Astrocyte (in vitro differentiated cells and primary cell): ENCODE results near the gene MORN1. TPM values are rescaled to one million over a fixed set of nuclear protein-coding genes. Genes with fewer than 3 reads are reported as not detected.

Source experiments
- DNase-seq: peaks from one replicate; pipeline ENCODE4 v3.0.0-alpha.2; 2010; ENCODE audit warnings: low read depth
- FAIRE-seq: peaks from 2 replicates; lab custom pipeline; 2011; peaks lifted over from hg19 to GRCh38; lab: Jason Lieb, UNC
- H2AFZ ChIP-seq: 2 replicates; pipeline ENCODE4 v1.6.0; 2012; ENCODE audit warnings: low read depth, low read length, inconsistent platforms
- H3K27ac ChIP-seq: 2 replicates; pipeline ENCODE4 v1.5.1; 2011; ENCODE audit warnings: low read depth, low read length, inconsistent platforms
- H3K27me3 ChIP-seq: 2 replicates; pipeline ENCODE4 v1.6.0; 2011; ENCODE audit warnings: low read length, inconsistent platforms; ENCODE audit not compliant: insufficient read depth
- H3K36me3 ChIP-seq: 2 replicates; pipeline ENCODE4 v1.5.1; 2011; ENCODE audit warnings: low read length, inconsistent platforms; ENCODE audit not compliant: insufficient read depth
- H3K4me1 ChIP-seq: 2 replicates; pipeline ENCODE4 v1.5.1; 2011; ENCODE audit warnings: low read length, inconsistent platforms; ENCODE audit not compliant: insufficient read depth
- H3K4me2 ChIP-seq: 2 replicates; pipeline ENCODE4 v1.6.0; 2012; ENCODE audit warnings: low read length, inconsistent platforms
- H3K4me3 ChIP-seq: 2 replicates; pipeline ENCODE4 v1.5.1; 2011; ENCODE audit warnings: low read depth, mild to moderate bottlenecking, low read length, inconsistent platforms; ENCODE audit not compliant: insufficient read depth
- H3K79me2 ChIP-seq: 2 replicates; pipeline ENCODE4 v1.6.0; 2012; ENCODE audit warnings: mild to moderate bottlenecking, low read length, inconsistent platforms; ENCODE audit not compliant: insufficient read depth
- H3K9ac ChIP-seq: 2 replicates; pipeline ENCODE4 v1.6.0; 2012; ENCODE audit warnings: mild to moderate bottlenecking, low read length, inconsistent platforms
- H3K9me3 ChIP-seq: 2 replicates; pipeline ENCODE4 v1.5.1; 2012; ENCODE audit warnings: low read depth, mild to moderate bottlenecking, low read length, inconsistent platforms; ENCODE audit not compliant: insufficient read depth
- H4K20me1 ChIP-seq: 2 replicates; pipeline ENCODE4 v1.6.0; 2012; ENCODE audit warnings: low read length, inconsistent platforms; ENCODE audit not compliant: insufficient read depth
- H3K27ac Mint-ChIP-seq: one replicate; pipeline ENCODE4 v1.8.0; 2021; ENCODE audit warnings: mild to moderate bottlenecking, mixed read lengths; ENCODE audit not compliant: unreplicated experiment
- H3K27me3 Mint-ChIP-seq: one replicate; pipeline ENCODE4 v1.8.0; 2021; ENCODE audit warnings: low read depth, mixed read lengths; ENCODE audit not compliant: unreplicated experiment
- H3K36me3 Mint-ChIP-seq: one replicate; pipeline ENCODE4 v1.8.0; 2021; ENCODE audit warnings: low read depth, mixed read lengths; ENCODE audit not compliant: unreplicated experiment
- H3K4me1 Mint-ChIP-seq: one replicate; pipeline ENCODE4 v1.8.0; 2021; ENCODE audit warnings: low read depth, mixed read lengths; ENCODE audit not compliant: unreplicated experiment
- H3K4me3 Mint-ChIP-seq: one replicate; pipeline ENCODE4 v1.8.0; 2021; ENCODE audit warnings: mild to moderate bottlenecking, moderate library complexity, mixed read lengths; ENCODE audit not compliant: unreplicated experiment
- H3K9me3 Mint-ChIP-seq: one replicate; pipeline ENCODE4 v1.8.0; 2021; ENCODE audit warnings: mild to moderate bottlenecking, mixed read lengths; ENCODE audit not compliant: unreplicated experiment
- EZH2 ChIP-seq: IDR thresholded peaks from 2 replicates; pipeline ENCODE4 v1.6.1; 2012; ENCODE audit warnings: mild to moderate bottlenecking, low read length, inconsistent platforms; ENCODE audit not compliant: insufficient read depth
- total RNA-seq: library from RNA; stranded (reverse); gene quantifications from 2 replicates; pipeline ENCODE4 v1.2.1, GENCODE V29; 2021
- TF ChIP-seq, protein P1 (sequence below): IDR thresholded peaks from 2 replicates; pipeline ENCODE4 v1.5.1; 2011; ENCODE audit warnings: low read depth, mild to moderate bottlenecking, inconsistent platforms, low read length, moderate library complexity; ENCODE audit not compliant: insufficient read depth

Gene MORN1
- total RNA-seq, 1 donor from 2014 or later, result 9.2 TPM

GRCh38 chr1:2372551-2373490 lies 18.5 kb downstream of the MORN1 start:
- FAIRE-seq, result no peak
- Mint-ChIP-seq H3K27ac (no peak overlapping the region), H3K4me1 (no peaks in the 10 kb centered on the region), H3K4me3 (no peak overlapping the region), H3K27me3 (peaks cover 2% of the 10 kb centered on the region), H3K36me3 (peaks cover 3% of the 10 kb centered on the region), H3K9me3 (no peaks in the 10 kb centered on the region)
- TF ChIP-seq, protein P1, sequence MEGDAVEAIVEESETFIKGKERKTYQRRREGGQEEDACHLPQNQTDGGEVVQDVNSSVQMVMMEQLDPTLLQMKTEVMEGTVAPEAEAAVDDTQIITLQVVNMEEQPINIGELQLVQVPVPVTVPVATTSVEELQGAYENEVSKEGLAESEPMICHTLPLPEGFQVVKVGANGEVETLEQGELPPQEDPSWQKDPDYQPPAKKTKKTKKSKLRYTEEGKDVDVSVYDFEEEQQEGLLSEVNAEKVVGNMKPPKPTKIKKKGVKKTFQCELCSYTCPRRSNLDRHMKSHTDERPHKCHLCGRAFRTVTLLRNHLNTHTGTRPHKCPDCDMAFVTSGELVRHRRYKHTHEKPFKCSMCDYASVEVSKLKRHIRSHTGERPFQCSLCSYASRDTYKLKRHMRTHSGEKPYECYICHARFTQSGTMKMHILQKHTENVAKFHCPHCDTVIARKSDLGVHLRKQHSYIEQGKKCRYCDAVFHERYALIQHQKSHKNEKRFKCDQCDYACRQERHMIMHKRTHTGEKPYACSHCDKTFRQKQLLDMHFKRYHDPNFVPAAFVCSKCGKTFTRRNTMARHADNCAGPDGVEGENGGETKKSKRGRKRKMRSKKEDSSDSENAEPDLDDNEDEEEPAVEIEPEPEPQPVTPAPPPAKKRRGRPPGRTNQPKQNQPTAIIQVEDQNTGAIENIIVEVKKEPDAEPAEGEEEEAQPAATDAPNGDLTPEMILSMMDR, result no peak
- no peak for TF ChIP-seq EZH2
- no peak for DNase-seq
- H3K79me2 ChIP-seq, result no peaks in the 10 kb centered on the region
- no peak overlapping the region for H3K4me3 ChIP-seq
- H4K20me1 ChIP-seq, result no peaks in the 10 kb centered on the region
- no peak overlapping the region for H3K9ac ChIP-seq
- no peaks in the 10 kb centered on the region for H3K4me1 ChIP-seq
- H3K27me3 ChIP-seq, result no peaks in the 10 kb centered on the region
- H2AFZ ChIP-seq, result no peak overlapping the region
- no peaks in the 10 kb centered on the region for H3K36me3 ChIP-seq
- H3K9me3 ChIP-seq, result no peaks in the 10 kb centered on the region
- no peak overlapping the region for H3K27ac ChIP-seq
- H3K4me2 ChIP-seq, result no peak overlapping the region

DNA sequence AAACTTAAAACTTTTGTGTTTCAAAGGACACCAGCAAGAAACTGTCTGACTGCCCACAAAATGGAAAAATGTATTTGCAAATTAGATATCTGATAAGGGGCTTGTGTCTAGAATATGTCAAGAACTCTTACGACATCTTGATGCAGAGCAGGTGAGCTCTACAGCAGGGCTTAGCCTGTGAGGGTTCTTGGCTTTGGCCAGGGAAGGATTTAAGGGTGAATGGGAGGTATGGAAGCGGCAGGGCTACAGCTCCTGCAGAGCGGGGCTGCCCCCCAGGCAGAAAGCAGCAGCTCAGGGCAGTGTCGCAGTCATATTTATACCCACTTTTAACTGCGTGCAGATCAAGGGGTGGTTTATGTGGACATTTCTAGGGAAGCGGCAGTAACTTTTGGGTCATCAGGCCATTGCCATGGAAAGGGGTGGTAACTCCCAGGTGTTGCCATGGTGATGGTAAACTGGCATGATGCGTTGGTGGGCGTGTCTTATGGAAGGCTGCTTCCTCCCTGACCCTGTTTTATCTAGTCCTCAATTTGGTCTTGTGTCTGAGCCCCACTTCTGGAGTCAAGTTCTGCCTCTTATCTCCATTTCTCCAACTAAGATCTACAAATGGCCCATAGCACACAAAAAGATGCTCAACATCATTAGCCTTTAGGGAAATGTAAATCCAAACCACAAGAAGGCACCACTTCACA lies 23.2 kb downstream of the MORN1 start:
- FAIRE-seq (no peak), DNase-seq (no peak)
- no peaks in the 10 kb centered on the region for H3K4me1 ChIP-seq
- Mint-ChIP-seq H3K36me3 (peaks cover 8% of the 10 kb centered on the region), H3K27me3 (no peaks in the 10 kb centered on the region), H3K27ac (peak overlapping the region; percentile 12), H3K9me3 (peaks cover 3% of the 10 kb centered on the region), H3K4me1 (no peaks in the 10 kb centered on the region), H3K4me3 (no peak overlapping the region)
- no peaks in the 10 kb centered on the region for H3K9me3 ChIP-seq
- TF ChIP-seq, protein P1, result no peak
- TF ChIP-seq EZH2, result no peak
- no peak overlapping the region for H3K4me2 ChIP-seq
- no peaks in the 10 kb centered on the region for H3K27me3 ChIP-seq
- no peaks in the 10 kb centered on the region for H3K79me2 ChIP-seq
- no peaks in the 10 kb centered on the region for H3K36me3 ChIP-seq
- no peaks in the 10 kb centered on the region for H4K20me1 ChIP-seq
- no peak overlapping the region for H3K27ac ChIP-seq
- H2AFZ ChIP-seq, result no peak overlapping the region
- H3K9ac ChIP-seq, result no peak overlapping the region
- no peak overlapping the region for H3K4me3 ChIP-seq
